HCT116 (cell line): ENCODE data around the gene ZNF212. TPM values are rescaled to one million over a fixed set of nuclear protein-coding genes. Genes with fewer than 3 reads are reported as not detected.

Experiments
- ATAC-seq: fragments of 200-7000 bp; cut with Tn5 transposase; 2 replicates; pipeline ENCODE4 v1.9.1; 2020; ENCODE audit warnings: mild to moderate bottlenecking, moderate library complexity
- BruUV-seq: library from RNA; stranded (reverse); fragments of 400-500 nt; replicated peaks from 2 replicates; lab custom pipeline; 2021; lab: Mats Ljungman, UMichigan
- CTCF ChIA-PET: fragments of 300-600 bp; sonication (Branson Sonifier 250); formaldehyde crosslinking; loops from one replicate; lab custom pipeline; 2021; ENCODE audit warnings: antibody characterized with exemption; lab: Charles Lee
- POLR2A ChIA-PET: fragments of 300-600, 350-600 bp; sonication (Branson Sonifier 250); formaldehyde crosslinking; loops from one replicate; lab custom pipeline; 2021; ENCODE audit warnings: antibody characterized with exemption; lab: Charles Lee
- RAD21 ChIA-PET, 2 experiments: fragments of 300-600 bp; sonication (Branson Sonifier 250); formaldehyde crosslinking; loops; one replicate each; lab custom pipeline; 2023; ENCODE audit warnings: low total read pairs in 2 of 2; ENCODE audit not compliant: uncharacterized antibody in 2 of 2, unreplicated experiment in 2 of 2, low non-redundant PET in 1 of 2; lab: Charles Lee
- DNase-seq: peaks from one replicate; pipeline ENCODE4 v3.0.0-alpha.2; 2010; ENCODE audit warnings: low read depth, low spot score
- H2AFZ ChIP-seq: fragments of 200-600 bp; shearing (Covaris generic), sonication (generic); 2 replicates; pipeline ENCODE4 v1.6.1; 2017; ENCODE audit warnings: low read depth, mixed run types, mixed read lengths, antibody characterized with exemption, low read length; ENCODE audit not compliant: poor library complexity, severe bottlenecking
- H3K27ac ChIP-seq: 2 replicates; pipeline ENCODE4 v1.5.1; 2012; ENCODE audit warnings: low read depth, low read length
- H3K27me3 ChIP-seq: fragments of 200-600 bp; sonication (generic); 2 replicates; pipeline ENCODE4 v1.6.1; 2016; ENCODE audit warnings: mixed run types, low read length, mixed read lengths; ENCODE audit not compliant: insufficient read depth
- H3K36me3 ChIP-seq, 2 experiments: fragments of 200-500 bp in 1 of 2; fragments of 200-600 bp in 1 of 2; sonication (Bioruptor generic) in 1 of 2; sonication (generic) in 1 of 2; 2 replicates each; pipeline versions ENCODE4 v1.5.1 to v1.6.1; 2014 to 2016; ENCODE audit warnings: low read length in 2 of 2, inconsistent platforms in 1 of 2, mixed read lengths in 1 of 2, mixed run types in 1 of 2; ENCODE audit not compliant: insufficient read depth in 2 of 2, control insufficient read depth in 1 of 2
- H3K4me1 ChIP-seq, 2 experiments: fragments of 200-600 bp in 1 of 2; sonication (generic) in 1 of 2; 2 replicates each; pipeline versions ENCODE4 v1.5.1 to v1.6.1; 2012 to 2017; ENCODE audit warnings: low read length in 2 of 2, inconsistent platforms in 1 of 2, mild to moderate bottlenecking in 1 of 2, mixed read lengths in 1 of 2, mixed run types in 1 of 2, moderate library complexity in 1 of 2; ENCODE audit not compliant: insufficient read depth in 2 of 2, control insufficient read depth in 1 of 2
- H3K4me2 ChIP-seq: fragments of 200-600 bp; sonication (generic); 2 replicates; pipeline ENCODE4 v1.6.1; 2017; ENCODE audit warnings: mixed run types, low read length, mixed read lengths
- H3K4me3 ChIP-seq, 2 experiments: fragments of 200-600 bp in 1 of 2; sonication (generic) in 1 of 2; replicated peaks in 1 of 2; 2 replicates each; pipeline ENCODE4 v1.5.1; 2011 to 2016; ENCODE audit warnings: low read length in 2 of 2, control low read depth in 1 of 2, low read depth in 1 of 2, mild to moderate bottlenecking in 1 of 2, mixed read lengths in 1 of 2, mixed run types in 1 of 2
- H3K79me2 ChIP-seq: fragments of 200-600 bp; sonication (generic); 2 replicates; pipeline ENCODE4 v1.6.1; 2017; ENCODE audit warnings: mild to moderate bottlenecking, mixed run types, low read length, moderate library complexity, mixed read lengths; ENCODE audit not compliant: insufficient read depth
- H3K9ac ChIP-seq: fragments of 200-600 bp; sonication (generic); 2 replicates; pipeline ENCODE4 v1.6.1; 2016; ENCODE audit warnings: low read length, mixed read lengths
- H3K9me2 ChIP-seq: fragments of 200-600 bp; sonication (generic), shearing (Covaris generic); 2 replicates; pipeline ENCODE4 v1.6.1; 2017; ENCODE audit warnings: mixed run types, mild to moderate bottlenecking, moderate library complexity; ENCODE audit not compliant: insufficient read depth
- H3K9me3 ChIP-seq, 2 experiments: fragments of 200-500 bp in 1 of 2; fragments of 200-600 bp in 1 of 2; sonication (Bioruptor generic) in 1 of 2; sonication (generic) in 1 of 2; 2 replicates each; pipeline ENCODE4 v1.6.1; 2014 to 2017; ENCODE audit warnings: low read length in 2 of 2, mixed read lengths in 2 of 2, inconsistent platforms in 1 of 2, low read depth in 1 of 2, mild to moderate bottlenecking in 1 of 2, mixed run types in 1 of 2, moderate library complexity in 1 of 2; ENCODE audit not compliant: control insufficient read depth in 1 of 2, insufficient read depth in 1 of 2
- H4K20me1 ChIP-seq: fragments of 200-600 bp; sonication (generic), shearing (Covaris generic); 2 replicates; pipeline ENCODE4 v1.6.1; 2017; ENCODE audit warnings: mixed run types, mild to moderate bottlenecking, moderate library complexity; ENCODE audit not compliant: insufficient read depth
- CBX3 ChIP-seq: IDR thresholded peaks from 2 replicates; pipeline ENCODE4 v1.6.1; 2012; ENCODE audit warnings: low read depth
- CEBPB ChIP-seq: IDR thresholded peaks from 2 replicates; pipeline ENCODE4 v1.6.1; 2012; ENCODE audit warnings: low read depth
- EGR1 ChIP-seq: IDR thresholded peaks from 2 replicates; pipeline ENCODE4 v1.6.1; 2012; ENCODE audit warnings: low read depth
- ELF1 ChIP-seq: IDR thresholded peaks from 2 replicates; pipeline ENCODE4 v1.6.1; 2012; ENCODE audit warnings: low read depth, borderline replicate concordance
- EZH2phosphoT487 ChIP-seq: fragments of 200-600 bp; IDR thresholded peaks from 2 replicates; pipeline ENCODE4 v1.6.1; 2018; ENCODE audit warnings: antibody characterized with exemption, borderline replicate concordance
- FOSL1 ChIP-seq: IDR thresholded peaks from 2 replicates; pipeline ENCODE4 v1.6.1; 2012; ENCODE audit warnings: low read depth
- JUND ChIP-seq: IDR thresholded peaks from 2 replicates; pipeline ENCODE4 v1.6.1; 2012
- POLR2A ChIP-seq: IDR thresholded peaks from 2 replicates; pipeline ENCODE4 v1.7.0; 2011; ENCODE audit warnings: borderline replicate concordance; ENCODE audit not compliant: insufficient read depth, insufficient read length; ENCODE audit errors: extremely low read depth
- POLR2AphosphoS5 ChIP-seq: IDR thresholded peaks from 2 replicates; pipeline ENCODE4 v1.6.1; 2011; ENCODE audit warnings: mild to moderate bottlenecking, low read depth, low read length, moderate library complexity
- RAD21 ChIP-seq: IDR thresholded peaks from 2 replicates; pipeline ENCODE4 v1.6.1; 2012; ENCODE audit warnings: low read depth, mild to moderate bottlenecking
- SIN3A ChIP-seq: IDR thresholded peaks from 2 replicates; pipeline ENCODE4 v1.6.1; 2012; ENCODE audit warnings: low read depth
- SP1 ChIP-seq: IDR thresholded peaks from 2 replicates; pipeline ENCODE4 v1.6.1; 2012; ENCODE audit warnings: low read depth
- SRF ChIP-seq: IDR thresholded peaks from 2 replicates; pipeline ENCODE4 v1.6.1; 2012; ENCODE audit warnings: low read depth
- ZNF274 ChIP-seq: fragments of 200-500 bp; sonication (Bioruptor generic); IDR thresholded peaks from 2 replicates; pipeline ENCODE4 v1.6.1; 2014; ENCODE audit warnings: mild to moderate bottlenecking, low read depth, low read length, inconsistent platforms
- intact Hi-C: fragments of 100-400 bp; cut with micrococcal nuclease; formaldehyde crosslinking; loops from 2 replicates; pipeline ENCODE4 v1.10.0; 2022
- total RNA-seq: library from RNA; stranded (reverse); gene quantifications from one replicate; pipeline ENCODE4 v1.2.1, GENCODE V29; 2021; ENCODE audit not compliant: unreplicated experiment
- TF ChIP-seq, protein P1 (sequence below): IDR thresholded peaks from 2 replicates; pipeline ENCODE4 v1.6.1; 2011; ENCODE audit warnings: mild to moderate bottlenecking, low read length, moderate library complexity; ENCODE audit not compliant: insufficient replicate concordance; ENCODE audit errors: extremely low read depth
- TF ChIP-seq, protein P2 (sequence below): IDR thresholded peaks from 2 replicates; pipeline ENCODE4 v1.6.1; 2012
- TF ChIP-seq, protein P3 (sequence below): IDR thresholded peaks from 2 replicates; pipeline ENCODE4 v1.6.1; 2012

The ZNF212 gene
- total RNA-seq, 1 experiment from 2014 or later = 13.7 TPM

DNA sequence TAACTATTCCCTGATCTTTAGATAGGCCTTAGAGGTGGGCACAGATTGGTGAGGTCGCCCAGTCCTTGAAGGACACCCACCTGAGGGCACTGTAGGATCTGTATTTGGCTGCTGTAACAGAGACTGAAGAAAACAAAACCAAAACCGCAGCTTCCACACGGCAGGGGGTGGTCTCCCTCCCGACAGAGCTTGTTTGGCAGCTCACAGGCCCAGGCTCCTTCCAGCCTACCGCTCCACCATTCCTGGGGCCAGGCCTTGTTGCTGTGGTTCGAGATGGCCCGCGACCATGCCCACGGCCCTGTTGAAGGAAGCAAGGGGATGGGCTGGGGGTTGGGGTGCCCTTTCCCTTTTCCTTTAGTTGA lies 53.0 kb downstream of the ZNF212 start:
- Histone ChIP-seq H3K36me3 (no peaks in the 10 kb centered on the region; a peak in 1 of 4 replicates), H3K4me1 (no peaks in the 10 kb centered on the region), H4K20me1 (no peaks in the 10 kb centered on the region), H3K27me3 (no peaks in the 10 kb centered on the region), H3K9me3 (no peaks in the 10 kb centered on the region), H3K4me2 (no peak overlapping the region), H3K4me3 (no peak overlapping the region), H3K27ac (no peak overlapping the region), H3K79me2 (no peaks in the 10 kb centered on the region), H3K9ac (no peak overlapping the region), H3K9me2 (no peaks in the 10 kb centered on the region), H2AFZ (no peak overlapping the region)
- no TSS peak for BruUV-seq
- intact Hi-C loops = no loop called here
- TF ChIP-seq CEBPB = no peak
- TF ChIP-seq FOSL1 = no peak
- TF ChIP-seq, protein P1, sequence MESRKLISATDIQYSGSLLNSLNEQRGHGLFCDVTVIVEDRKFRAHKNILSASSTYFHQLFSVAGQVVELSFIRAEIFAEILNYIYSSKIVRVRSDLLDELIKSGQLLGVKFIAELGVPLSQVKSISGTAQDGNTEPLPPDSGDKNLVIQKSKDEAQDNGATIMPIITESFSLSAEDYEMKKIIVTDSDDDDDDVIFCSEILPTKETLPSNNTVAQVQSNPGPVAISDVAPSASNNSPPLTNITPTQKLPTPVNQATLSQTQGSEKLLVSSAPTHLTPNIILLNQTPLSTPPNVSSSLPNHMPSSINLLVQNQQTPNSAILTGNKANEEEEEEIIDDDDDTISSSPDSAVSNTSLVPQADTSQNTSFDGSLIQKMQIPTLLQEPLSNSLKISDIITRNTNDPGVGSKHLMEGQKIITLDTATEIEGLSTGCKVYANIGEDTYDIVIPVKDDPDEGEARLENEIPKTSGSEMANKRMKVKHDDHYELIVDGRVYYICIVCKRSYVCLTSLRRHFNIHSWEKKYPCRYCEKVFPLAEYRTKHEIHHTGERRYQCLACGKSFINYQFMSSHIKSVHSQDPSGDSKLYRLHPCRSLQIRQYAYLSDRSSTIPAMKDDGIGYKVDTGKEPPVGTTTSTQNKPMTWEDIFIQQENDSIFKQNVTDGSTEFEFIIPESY = no peak
- no peak for TF ChIP-seq SIN3A
- no peak for TF ChIP-seq POLR2A
- no peak for TF ChIP-seq RAD21
- TF ChIP-seq, protein P2, sequence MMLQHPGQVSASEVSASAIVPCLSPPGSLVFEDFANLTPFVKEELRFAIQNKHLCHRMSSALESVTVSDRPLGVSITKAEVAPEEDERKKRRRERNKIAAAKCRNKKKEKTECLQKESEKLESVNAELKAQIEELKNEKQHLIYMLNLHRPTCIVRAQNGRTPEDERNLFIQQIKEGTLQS = no peak
- no peak for TF ChIP-seq ZNF274
- no peak for TF ChIP-seq POLR2AphosphoS5
- TF ChIP-seq SRF = no peak
- no peak for TF ChIP-seq CBX3
- no peak for TF ChIP-seq EZH2phosphoT487
- TF ChIP-seq, protein P3, sequence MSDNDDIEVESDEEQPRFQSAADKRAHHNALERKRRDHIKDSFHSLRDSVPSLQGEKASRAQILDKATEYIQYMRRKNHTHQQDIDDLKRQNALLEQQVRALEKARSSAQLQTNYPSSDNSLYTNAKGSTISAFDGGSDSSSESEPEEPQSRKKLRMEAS = no peak
- TF ChIP-seq SP1 = no peak
- TF ChIP-seq JUND = no peak
- no peak for TF ChIP-seq ELF1
- TF ChIP-seq EGR1 = no peak
- ATAC-seq = no peak
- ChIA-PET RAD21 (no interaction called here), CTCF (interaction anchor here (2.3 kb wide), 1 partner anchor 18 kb away, joined by 6 read pairs; no protein-coding TSS in a partner anchor), POLR2A (no interaction called here)
- no peak for DNase-seq
